GM19035 (cell line): ENCODE measurements around the gene HIPK2.

Source experiments
- ATAC-seq: cut with Tn5 transposase; IDR thresholded peaks from one replicate; pipeline ENCODE4 v1.9.1; 2021; ENCODE audit not compliant: unreplicated experiment

The HIPK2 gene

GRCh38 chr7:139658296-139658695, 119.5 kb downstream of the HIPK2 start:
- no peak for ATAC-seq

GRCh38 chr7:139657725-139658124, 120.1 kb downstream of the HIPK2 start:
- ATAC-seq = no peak

DNA sequence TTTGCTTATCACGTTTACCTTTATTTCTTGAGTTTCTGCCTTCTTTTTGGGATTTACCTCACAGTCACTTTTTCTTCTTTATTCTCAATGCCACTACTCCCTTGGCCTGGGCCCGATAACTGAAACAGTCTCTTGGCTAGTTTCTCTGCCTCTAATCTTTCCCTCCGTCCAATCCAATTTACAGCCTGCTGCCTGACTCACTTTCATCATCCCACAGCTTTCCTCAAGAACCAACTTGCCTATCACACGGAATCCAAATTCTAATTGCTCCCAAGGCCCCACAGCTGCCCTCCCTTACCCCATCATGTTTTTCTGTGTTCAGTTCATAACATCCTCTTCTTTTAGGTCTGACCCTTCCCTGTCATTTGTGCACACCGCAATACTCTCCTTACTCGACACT, 121.4 kb downstream of the HIPK2 start:
- no peak for ATAC-seq

GRCh38 chr7:139655305-139655704, 122.5 kb downstream of the HIPK2 start:
- no peak for ATAC-seq

DNA sequence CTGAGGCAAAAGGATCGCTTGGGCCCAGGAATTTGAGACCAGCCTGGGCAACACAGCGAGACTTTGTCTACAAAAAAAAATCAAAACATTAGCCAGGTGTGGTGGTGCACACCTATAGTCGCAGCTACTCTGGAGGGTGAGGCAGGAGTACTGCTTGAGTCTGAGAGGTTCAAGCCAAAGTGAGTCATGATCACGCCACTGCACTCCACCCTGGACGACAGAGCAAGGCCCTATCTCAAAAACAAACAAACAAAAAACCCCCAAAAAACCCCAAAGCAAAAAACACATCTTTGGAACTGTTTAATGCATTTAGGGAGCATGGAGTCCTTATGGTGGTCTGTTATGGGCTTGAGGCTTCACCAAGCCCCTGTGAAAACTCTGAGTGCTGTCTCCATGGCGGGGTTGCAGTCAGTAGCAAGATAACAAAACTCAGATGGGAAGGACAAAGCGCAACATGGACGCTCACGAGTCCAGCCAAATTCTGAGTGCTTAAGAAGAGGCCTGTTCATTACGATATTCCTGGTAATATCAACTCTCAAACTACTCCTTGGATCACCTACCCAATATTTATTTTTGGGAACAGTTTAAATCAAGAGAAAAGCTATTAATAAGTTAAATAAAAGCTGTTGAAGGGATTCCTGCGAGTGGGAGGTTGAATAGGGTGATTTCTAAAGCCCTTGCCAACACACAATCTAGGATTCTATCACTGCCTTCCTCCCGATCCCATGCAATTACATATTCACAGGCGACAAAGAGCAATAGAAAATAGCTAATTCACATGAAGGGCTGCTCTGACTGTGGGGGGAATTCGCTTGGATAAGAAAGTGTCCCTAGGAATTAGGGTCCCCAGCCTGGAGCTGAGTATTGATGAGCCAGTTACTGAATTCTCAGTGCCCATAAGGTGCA, 123.3 kb downstream of the HIPK2 start:
- ATAC-seq = no peak

GRCh38 chr7:139651914-139652313, 125.9 kb downstream of the HIPK2 start:
- ATAC-seq = no peak

- no peak for ATAC-seq
Measured at GRCh38 chr7:139651308-139651707, 126.5 kb downstream of the HIPK2 start.

DNA sequence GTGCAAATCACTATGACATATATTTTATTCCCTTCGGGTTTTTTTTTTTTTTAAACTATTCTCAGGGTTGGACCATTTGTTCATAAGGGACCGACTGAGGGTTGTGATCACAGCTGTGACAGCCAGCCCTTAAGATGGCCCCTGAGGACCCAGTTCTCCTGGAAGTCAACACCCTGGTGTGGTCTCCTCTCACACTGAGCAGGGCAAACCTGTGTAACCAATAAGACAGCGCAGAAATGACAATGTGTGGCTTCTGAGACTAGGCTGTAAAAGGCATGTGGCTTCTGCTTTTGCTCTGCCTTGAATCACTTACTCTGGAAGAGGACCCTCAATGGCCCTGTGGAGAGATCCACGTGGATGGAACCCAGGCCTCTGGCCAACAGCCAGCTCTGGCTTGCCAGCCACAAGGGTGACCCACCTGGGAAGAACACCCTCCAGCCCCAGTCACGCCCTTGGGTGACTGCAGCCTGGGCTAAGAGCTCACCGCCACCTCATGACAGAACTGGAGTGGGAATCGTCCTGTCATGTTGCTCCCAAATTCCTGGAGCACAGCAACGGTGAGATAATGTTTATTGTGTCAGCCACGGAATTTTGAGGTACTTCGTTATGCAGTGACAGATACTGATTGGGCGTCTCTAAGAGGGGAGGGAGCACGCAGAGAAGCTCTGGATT, 127.2 kb downstream of the HIPK2 start:
- ATAC-seq = no peak

DNA sequence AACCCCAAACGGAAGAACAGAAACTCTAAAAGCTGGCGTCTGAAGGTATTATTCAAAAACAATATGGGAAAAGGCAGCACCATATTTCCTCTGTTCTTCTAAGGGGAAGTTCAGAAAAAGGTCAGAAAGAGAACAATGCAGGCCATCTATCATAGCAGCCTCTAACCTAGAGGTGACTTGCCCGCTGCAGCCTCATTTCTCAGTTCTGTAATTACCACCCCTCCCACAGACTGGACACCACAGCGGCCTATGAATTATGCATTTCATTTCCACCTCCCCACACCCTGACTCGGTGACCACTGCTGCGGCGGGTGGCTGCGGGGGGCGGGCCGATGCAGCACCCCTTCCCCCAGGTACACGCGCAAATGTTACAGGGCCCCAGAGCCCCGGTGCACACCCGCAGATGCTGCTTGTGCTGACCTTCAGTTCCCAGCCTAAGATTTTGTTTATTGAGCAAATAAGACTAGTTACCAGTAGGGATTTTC, 128.8 kb downstream of the HIPK2 start:
- ATAC-seq = peak; percentile 94

GRCh38 chr7:139648391-139648861, 129.4 kb downstream of the HIPK2 start:
- no peak for ATAC-seq

DNA sequence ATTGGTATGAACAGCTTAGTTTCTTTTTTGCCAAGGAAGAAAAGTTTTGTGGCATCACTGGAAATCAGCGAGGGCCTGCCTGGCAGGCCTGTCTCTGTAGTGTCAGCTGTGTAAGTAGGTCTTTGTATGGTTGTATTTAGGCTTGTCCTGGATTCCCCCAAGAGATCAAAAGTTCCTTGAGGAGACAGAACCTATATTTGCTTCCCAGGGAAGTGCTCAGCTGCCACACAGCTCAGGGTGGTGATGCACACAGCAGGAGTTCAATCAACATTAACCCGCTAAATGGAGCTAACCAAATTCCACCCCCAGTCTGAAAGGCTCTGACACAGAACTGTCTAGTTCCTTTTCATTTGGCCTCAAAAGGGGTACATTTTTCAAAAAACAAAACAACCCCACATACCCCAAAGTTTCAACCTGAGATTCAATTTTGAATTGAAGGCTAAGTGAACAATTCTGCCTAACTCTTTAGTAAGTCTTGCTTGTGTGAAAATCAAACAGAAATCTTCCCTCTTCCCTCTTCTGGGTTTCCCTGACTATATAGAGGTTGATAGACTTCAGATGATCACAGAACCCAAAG, 129.9 kb downstream of the HIPK2 start:
- no peak for ATAC-seq

DNA sequence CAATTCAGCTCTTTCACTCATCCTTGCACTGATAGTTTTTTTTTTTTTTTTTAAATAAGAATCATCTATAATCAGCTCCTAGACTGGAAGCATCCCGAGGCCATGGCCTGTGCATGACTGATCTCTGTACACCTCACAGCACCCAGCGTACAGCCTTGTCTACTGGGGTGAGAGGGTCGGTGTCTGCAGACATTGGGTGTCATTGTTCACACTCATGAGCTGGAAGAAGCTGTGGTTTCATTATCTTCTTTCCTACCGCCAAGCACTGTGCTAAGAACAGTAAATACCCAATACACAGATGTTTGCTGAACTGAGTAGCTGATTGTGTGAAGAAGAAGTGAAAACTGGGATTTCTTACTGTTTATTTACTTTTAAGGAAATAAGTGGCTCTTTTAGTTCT, 130.7 kb downstream of the HIPK2 start:
- ATAC-seq = no peak

DNA sequence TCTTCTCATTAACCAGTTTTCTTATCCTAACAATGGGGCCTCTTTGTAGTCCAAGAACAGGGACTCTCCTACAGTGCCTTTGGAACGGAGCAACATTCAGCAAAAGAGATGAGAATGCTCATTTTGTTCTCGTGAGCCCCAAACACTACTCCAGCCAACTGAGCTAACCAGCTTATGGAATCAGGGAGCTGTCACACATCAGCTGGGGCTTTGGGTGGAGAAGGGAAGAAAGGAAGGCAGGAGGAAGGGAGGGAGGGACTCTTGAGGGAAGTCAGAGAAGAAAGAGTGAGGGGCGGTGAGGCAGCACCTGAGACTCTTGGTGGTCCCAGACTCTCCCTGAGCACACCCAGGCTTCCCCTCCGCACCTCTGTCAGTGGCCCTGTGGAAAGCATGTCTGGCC, 131.2 kb downstream of the HIPK2 start:
- ATAC-seq = no peak

GRCh38 chr7:139645572-139646523, 131.9 kb downstream of the HIPK2 start:
- no peak for ATAC-seq

DNA sequence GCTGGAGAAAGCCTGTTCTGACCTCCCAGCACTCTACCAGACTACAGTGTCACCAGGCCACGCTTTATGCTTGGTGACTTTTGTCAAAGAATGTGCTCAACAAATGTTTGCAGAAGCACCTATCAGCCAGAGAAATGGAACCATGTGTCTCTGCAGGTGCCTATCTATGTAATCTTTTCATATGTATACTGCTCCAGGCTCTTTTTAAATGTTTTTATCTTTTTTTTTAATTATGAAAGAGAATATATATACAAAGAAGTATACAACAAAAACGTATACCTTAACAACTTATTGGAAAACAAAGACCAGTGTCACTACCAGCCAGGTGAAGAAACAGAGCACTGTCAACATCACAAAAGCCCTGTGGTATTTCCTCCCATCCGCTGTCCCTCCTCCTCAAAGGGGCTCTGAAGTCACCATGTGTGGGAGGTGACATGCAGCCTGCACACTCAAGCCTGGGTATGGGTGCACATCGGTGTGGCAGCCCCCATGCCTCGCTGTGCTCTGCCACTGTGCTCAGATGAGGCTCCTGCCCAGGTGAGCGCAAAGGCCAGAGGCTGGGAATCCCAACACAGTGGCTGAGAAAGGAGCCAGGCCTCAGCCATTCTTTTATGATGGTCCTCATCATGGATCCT, 133.7 kb downstream of the HIPK2 start:
- ATAC-seq = no peak

DNA sequence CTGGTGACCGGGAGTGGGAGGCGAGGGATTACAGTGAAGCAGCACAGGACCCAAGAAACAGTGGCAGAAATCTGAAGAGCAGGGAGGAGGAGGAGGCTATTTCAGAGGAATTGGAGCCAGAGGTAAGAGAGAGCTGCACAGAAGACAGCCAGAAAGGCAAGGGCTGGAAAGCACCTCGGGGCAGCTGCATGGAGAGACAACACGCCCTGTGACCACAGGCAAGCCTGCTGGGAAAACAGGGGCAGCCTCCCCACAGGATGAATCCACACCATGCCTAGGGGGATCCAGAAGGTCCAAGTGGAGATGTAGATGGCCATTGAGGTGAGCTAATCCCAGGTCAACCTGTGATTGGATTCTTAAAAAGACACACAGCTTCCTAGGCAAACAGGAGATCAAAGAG, 135.5 kb downstream of the HIPK2 start:
- no peak for ATAC-seq

DNA sequence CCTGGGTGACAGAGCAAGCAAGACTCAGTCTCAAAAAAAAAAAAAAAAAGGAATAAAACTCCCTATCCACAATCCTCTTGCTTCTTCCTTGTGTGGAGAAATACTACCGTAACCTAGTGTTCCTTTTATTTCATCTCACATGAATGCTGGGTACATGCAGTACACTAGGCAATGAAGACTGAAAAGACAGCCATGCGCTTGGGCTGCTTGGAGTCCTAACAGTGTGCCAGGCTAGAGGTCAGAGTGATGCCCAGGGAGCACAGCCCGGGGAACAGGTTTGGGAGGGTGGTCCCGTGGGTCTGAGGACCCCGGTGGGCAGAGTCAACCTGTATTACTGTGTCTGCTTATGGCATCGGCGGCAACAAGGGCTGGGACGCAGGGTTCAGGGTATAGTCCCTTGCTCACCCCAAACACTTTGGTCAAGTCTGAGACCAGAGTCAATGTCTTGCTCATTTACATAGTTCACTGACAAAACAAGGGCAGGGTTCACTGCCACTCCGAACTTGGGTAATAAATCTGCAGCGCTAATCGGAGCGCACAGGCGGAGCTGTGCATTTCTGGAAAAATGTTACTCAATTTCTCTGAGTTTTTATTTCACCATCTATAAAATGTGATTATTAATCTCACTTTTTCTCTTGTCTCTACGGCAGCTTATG, 136.3 kb downstream of the HIPK2 start:
- ATAC-seq = no peak

- no peak for ATAC-seq
Measured at GRCh38 chr7:139640681-139641080, 137.1 kb downstream of the HIPK2 start.

- no peak for ATAC-seq
Measured at GRCh38 chr7:139639563-139639962, 138.2 kb downstream of the HIPK2 start.
